ENCODE data around the gene MBD1.
"Not testable (repeated sequence)": the region's sequence is repeated elsewhere in the genome, so short reads cannot be mapped to it uniquely, and the experiment has no call there.

The MBD1 gene

GRCh38 chr18:50281295-50281971, at the start of gene MBD1:
TSS of gene MBD1 (minus strand) at chr18:50281523. CDS start at chr18:50279992, 1,531 bp downstream.
- Mint-ChIP-seq H3K27ac (peak within 1 kb of the TSS; percentile 95), H3K9me3 (peaks cover 3% of the 10 kb centered on the region), H3K4me1 (peaks cover 56% of the 10 kb centered on the region)

GRCh38 chr18:50330176-50330575, 48.9 kb upstream of the MBD1 start:
- H3K4me3 Mint-ChIP-seq = no peak overlapping the region
- H3K27ac Mint-ChIP-seq = no peak overlapping the region
- H3K9me3 Mint-ChIP-seq = peaks cover under 1% of the 10 kb centered on the region
- H3K4me1 Mint-ChIP-seq = peaks cover 42% of the 10 kb centered on the region
- H3K27me3 Mint-ChIP-seq = peaks cover 4% of the 10 kb centered on the region
- no peak for ATAC-seq
- no peaks in the 10 kb centered on the region for H3K36me3 Mint-ChIP-seq

More at GRCh38 chr18:50281295-50281971, at the start of gene MBD1:
- Mint-ChIP-seq H3K27me3 (no peaks in the 10 kb centered on the region), H3K36me3 (peaks cover 60% of the 10 kb centered on the region), H3K4me3 (peak within 1 kb of the TSS; percentile 98)
- peak; percentile 96 for ATAC-seq

- Mint-ChIP-seq H3K4me3 (no peak overlapping the region), H3K27ac (no peak overlapping the region), H3K36me3 (no peaks in the 10 kb centered on the region), H3K4me1 (peaks cover 26% of the 10 kb centered on the region), H3K9me3 (peaks cover 5% of the 10 kb centered on the region), H3K27me3 (peaks cover 10% of the 10 kb centered on the region)
- no peak for ATAC-seq
These were observed 46.7 kb upstream of the MBD1 start for GRCh38 chr18:50327983-50328382.

- H3K9me3 Mint-ChIP-seq = peaks cover 5% of the 10 kb centered on the region
- H3K27ac Mint-ChIP-seq = no peak overlapping the region
- H3K36me3 Mint-ChIP-seq = no peaks in the 10 kb centered on the region
- H3K27me3 Mint-ChIP-seq = peaks cover 10% of the 10 kb centered on the region
- ATAC-seq = no peak
- H3K4me1 Mint-ChIP-seq = peaks cover 36% of the 10 kb centered on the region
- H3K4me3 Mint-ChIP-seq = peak overlapping the region; percentile 65
These were observed 39.4 kb upstream of the MBD1 start for GRCh38 chr18:50320719-50321118.

GRCh38 chr18:50315100-50315871, 34.0 kb upstream of the MBD1 start:
- no peaks in the 10 kb centered on the region for H3K9me3 Mint-ChIP-seq
- H3K27ac Mint-ChIP-seq = no peak overlapping the region
- H3K4me3 Mint-ChIP-seq = no peak overlapping the region
- H3K4me1 Mint-ChIP-seq = peaks cover 60% of the 10 kb centered on the region
- no peaks in the 10 kb centered on the region for H3K27me3 Mint-ChIP-seq
- peak; percentile 90 for ATAC-seq
- H3K36me3 Mint-ChIP-seq = no peaks in the 10 kb centered on the region

- ATAC-seq = no peak
- Mint-ChIP-seq H3K27me3 (no peaks in the 10 kb centered on the region), H3K27ac (peak overlapping the region; percentile 85), H3K36me3 (no peaks in the 10 kb centered on the region), H3K4me3 (no peak overlapping the region), H3K9me3 (no peaks in the 10 kb centered on the region), H3K4me1 (peaks cover 58% of the 10 kb centered on the region)
These were observed 32.6 kb upstream of the MBD1 start for GRCh38 chr18:50313873-50314460.

- no peaks in the 10 kb centered on the region for H3K9me3 Mint-ChIP-seq
- H3K27me3 Mint-ChIP-seq = no peaks in the 10 kb centered on the region
- peak; percentile 63 for ATAC-seq
- H3K36me3 Mint-ChIP-seq = no peaks in the 10 kb centered on the region
- peaks cover 63% of the 10 kb centered on the region for H3K4me1 Mint-ChIP-seq
- H3K4me3 Mint-ChIP-seq = no peak overlapping the region
- H3K27ac Mint-ChIP-seq = peak overlapping the region; percentile 85
These were observed 31.8 kb upstream of the MBD1 start for GRCh38 chr18:50313031-50313607.

GRCh38 chr18:50312296-50313030, 31.1 kb upstream of the MBD1 start:
- Mint-ChIP-seq H3K27me3 (no peaks in the 10 kb centered on the region), H3K4me1 (peaks cover 67% of the 10 kb centered on the region), H3K9me3 (no peaks in the 10 kb centered on the region), H3K4me3 (peak overlapping the region; percentile 40), H3K27ac (peak overlapping the region; percentile 85), H3K36me3 (no peaks in the 10 kb centered on the region)
- peak; percentile 84 for ATAC-seq

GRCh38 chr18:50311650-50312049, 30.3 kb upstream of the MBD1 start:
- Mint-ChIP-seq H3K27ac (peak overlapping the region; percentile 46), H3K4me1 (peaks cover 74% of the 10 kb centered on the region), H3K9me3 (no peaks in the 10 kb centered on the region), H3K27me3 (no peaks in the 10 kb centered on the region), H3K36me3 (no peaks in the 10 kb centered on the region), H3K4me3 (no peak overlapping the region)
- ATAC-seq = no peak

- H3K4me3 Mint-ChIP-seq = no peak overlapping the region
- no peaks in the 10 kb centered on the region for H3K9me3 Mint-ChIP-seq
- H3K27me3 Mint-ChIP-seq = no peaks in the 10 kb centered on the region
- no peak for ATAC-seq
- H3K4me1 Mint-ChIP-seq = peaks cover 64% of the 10 kb centered on the region
- H3K27ac Mint-ChIP-seq = peak overlapping the region; percentile 66
- H3K36me3 Mint-ChIP-seq = no peaks in the 10 kb centered on the region
These were observed 28.8 kb upstream of the MBD1 start for GRCh38 chr18:50310080-50310479.

GRCh38 chr18:50308851-50309250, 27.5 kb upstream of the MBD1 start:
- not testable (repeated sequence) for ATAC-seq, H3K36me3 Mint-ChIP-seq, H3K27ac Mint-ChIP-seq, H3K27me3 Mint-ChIP-seq, H3K9me3 Mint-ChIP-seq, H3K4me3 Mint-ChIP-seq
- H3K4me1 Mint-ChIP-seq = peaks cover 52% of the 10 kb centered on the region

- no peaks in the 10 kb centered on the region for H3K36me3 Mint-ChIP-seq
- H3K27ac Mint-ChIP-seq = peak overlapping the region; percentile 65
- peak overlapping the region; percentile 94 for H3K4me3 Mint-ChIP-seq
- H3K9me3 Mint-ChIP-seq = no peaks in the 10 kb centered on the region
- H3K4me1 Mint-ChIP-seq = peaks cover 43% of the 10 kb centered on the region
- ATAC-seq = peak; percentile 99
- no peaks in the 10 kb centered on the region for H3K27me3 Mint-ChIP-seq
These were observed 26.6 kb upstream of the MBD1 start for GRCh38 chr18:50307738-50308470.

- peaks cover 37% of the 10 kb centered on the region for H3K4me1 Mint-ChIP-seq
- H3K27me3 Mint-ChIP-seq = no peaks in the 10 kb centered on the region
- H3K4me3 Mint-ChIP-seq = peak overlapping the region; percentile 94
- no peaks in the 10 kb centered on the region for H3K36me3 Mint-ChIP-seq
- peak overlapping the region; percentile 65 for H3K27ac Mint-ChIP-seq
- no peak for ATAC-seq
- no peaks in the 10 kb centered on the region for H3K9me3 Mint-ChIP-seq
These were observed 26.0 kb upstream of the MBD1 start for GRCh38 chr18:50307400-50307737.

- no peak for ATAC-seq
- Mint-ChIP-seq H3K36me3 (no peaks in the 10 kb centered on the region), H3K4me3 (peak overlapping the region; percentile 94), H3K9me3 (no peaks in the 10 kb centered on the region), H3K4me1 (peaks cover 36% of the 10 kb centered on the region), H3K27ac (peak overlapping the region; percentile 65), H3K27me3 (no peaks in the 10 kb centered on the region)
These were observed 25.6 kb upstream of the MBD1 start for GRCh38 chr18:50306944-50307343.
